H1 (cell line): ENCODE data around the gene AGBL4. TPM values are rescaled to one million over a fixed set of nuclear protein-coding genes. Genes with fewer than 3 reads are reported as not detected.

Experiments used
- BCL11A ChIP-seq, 2 experiments: IDR thresholded peaks; one replicate each; pipeline ENCODE4 v1.6.1; 2011; ENCODE audit warnings: low read depth in 2 of 2, low read length in 2 of 2, mild to moderate bottlenecking in 2 of 2
- CBX5 ChIP-seq: fragments of 300-800, 300-1000 bp; sonication (generic); IDR thresholded peaks from 2 replicates; pipeline ENCODE4 v1.7.1; 2016; ENCODE audit warnings: antibody characterized with exemption, low read length, low read depth
- CHD2 ChIP-seq: IDR thresholded peaks from 2 replicates; pipeline ENCODE4 v1.6.1; 2012; ENCODE audit warnings: low read length, improper control_type of control experiment
- CHD7 ChIP-seq: fragments of 300-600 bp; sonication (generic); IDR thresholded peaks from 2 replicates; pipeline ENCODE4 v1.7.1; 2012; ENCODE audit warnings: low read length, moderate library complexity, mild to moderate bottlenecking, inconsistent platforms; ENCODE audit not compliant: insufficient replicate concordance
- POU5F1 ChIP-seq: IDR thresholded peaks from 2 replicates; pipeline ENCODE4 v1.6.1; 2011; ENCODE audit warnings: low read depth, mild to moderate bottlenecking, low read length, moderate library complexity
- SRF ChIP-seq: IDR thresholded peaks from 2 replicates; pipeline ENCODE4 v1.6.1; 2011; ENCODE audit warnings: mild to moderate bottlenecking, low read depth, low read length, moderate library complexity
- TAF1 ChIP-seq: IDR thresholded peaks from 2 replicates; pipeline ENCODE4 v1.6.1; 2011; ENCODE audit warnings: mild to moderate bottlenecking, low read depth, low read length
- polyA plus RNA-seq, 7 experiments: library from polyadenylated mRNA; depleted of rRNA in 3 of 7; stranded (reverse) in 5 of 7; unstranded in 2 of 7; fragments of >200 nt in 5 of 7; fragments of 200-250 nt in 2 of 7; gene quantifications; 1 replicate in 5 of 7; 2 replicates in 1 of 7; 4 replicates in 1 of 7; pipeline versions ENCODE4 v1.2.1 to v1.2.3, GENCODE V29; 2011 to 2013; ENCODE audit warnings: missing spikeins in 2 of 7, mixed read lengths in 2 of 7
- total RNA-seq: library from RNA; stranded (reverse); fragmentation: NEBNext Ultra II Directional; extraction: Animal tissue kit (Norgen Biotek cat#: 25700); gene quantifications from 2 replicates; pipeline ENCODE4 v1.2.1, GENCODE V29; 2021

AGBL4 gene
- total and polyA plus RNA-seq, 2 of the 8 experiments (the other 6 are each of a cell fraction or from before 2014, with no cell fraction given), result 0.41 to 0.45 TPM

- no peak for TF ChIP-seq CHD7
- TF ChIP-seq POU5F1, result no peak
- no peak for TF ChIP-seq SRF
- TF ChIP-seq CBX5, result no peak
- no peak for TF ChIP-seq TAF1
- no peak for TF ChIP-seq BCL11A (IDR thresholded peaks at IDR 0.05; ENCODE audit: low read depth in 2 of 2, low read length in 2 of 2)
- no peak for TF ChIP-seq CHD2
- TF ChIP-seq, all 59 proteins: peak for 0
These were observed 1276.8 kb downstream of the AGBL4 start (continued) for GRCh38 chr1:48746906-48747305.
